Esophagus squamous epithelium (tissue), 4 donors: ENCODE data around the gene SNRK.

Source experiments
- POLR2A ChIP-seq, 4 donors: fragments of 450-650 bp; IDR thresholded peaks; one replicate each; pipeline ENCODE4 v1.6.1; 2017; ENCODE audit warnings: antibody characterized with exemption in 4 of 4, mild to moderate bottlenecking in 4 of 4, moderate library complexity in 3 of 4
- TF ChIP-seq, protein P1 (sequence below), 6 experiments: fragments of 450-650 bp in 4 of 6; fragments of 200-600 bp in 2 of 6; sonication (generic) in 2 of 6; IDR thresholded peaks; one replicate each; pipeline ENCODE4 v1.5.1; 2016 to 2019; ENCODE audit warnings: antibody characterized with exemption in 6 of 6, mild to moderate bottlenecking in 4 of 6, moderate library complexity in 4 of 6

DNA sequence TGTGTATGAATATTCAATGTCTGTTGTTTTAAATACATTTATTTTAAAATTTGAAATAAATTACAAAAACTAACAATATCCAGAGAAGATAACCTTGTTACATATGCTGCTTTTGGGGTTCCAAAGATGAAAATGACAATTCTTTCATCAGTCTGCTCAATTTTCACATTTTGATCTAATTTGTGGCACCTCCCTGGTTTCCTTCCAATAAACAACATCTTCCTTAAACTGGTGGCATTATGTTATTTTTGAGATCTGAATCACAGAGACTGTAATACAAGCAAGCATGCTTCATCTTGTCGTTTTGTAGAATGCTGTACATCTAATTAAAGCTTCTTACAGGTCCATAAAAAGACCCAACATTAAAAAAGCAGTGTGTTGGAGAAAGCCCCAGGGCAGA lies 2.2 kb upstream of the SNRK start:
- TF ChIP-seq, protein P1, sequence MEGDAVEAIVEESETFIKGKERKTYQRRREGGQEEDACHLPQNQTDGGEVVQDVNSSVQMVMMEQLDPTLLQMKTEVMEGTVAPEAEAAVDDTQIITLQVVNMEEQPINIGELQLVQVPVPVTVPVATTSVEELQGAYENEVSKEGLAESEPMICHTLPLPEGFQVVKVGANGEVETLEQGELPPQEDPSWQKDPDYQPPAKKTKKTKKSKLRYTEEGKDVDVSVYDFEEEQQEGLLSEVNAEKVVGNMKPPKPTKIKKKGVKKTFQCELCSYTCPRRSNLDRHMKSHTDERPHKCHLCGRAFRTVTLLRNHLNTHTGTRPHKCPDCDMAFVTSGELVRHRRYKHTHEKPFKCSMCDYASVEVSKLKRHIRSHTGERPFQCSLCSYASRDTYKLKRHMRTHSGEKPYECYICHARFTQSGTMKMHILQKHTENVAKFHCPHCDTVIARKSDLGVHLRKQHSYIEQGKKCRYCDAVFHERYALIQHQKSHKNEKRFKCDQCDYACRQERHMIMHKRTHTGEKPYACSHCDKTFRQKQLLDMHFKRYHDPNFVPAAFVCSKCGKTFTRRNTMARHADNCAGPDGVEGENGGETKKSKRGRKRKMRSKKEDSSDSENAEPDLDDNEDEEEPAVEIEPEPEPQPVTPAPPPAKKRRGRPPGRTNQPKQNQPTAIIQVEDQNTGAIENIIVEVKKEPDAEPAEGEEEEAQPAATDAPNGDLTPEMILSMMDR (IDR thresholded peaks at IDR 0.05): no peak
- TF ChIP-seq POLR2A (IDR thresholded peaks at IDR 0.05): no peak
